Karpas-422 (cell line): ENCODE data around the gene PCGF2. TPM values are rescaled to one million over a fixed set of nuclear protein-coding genes. Genes with fewer than 3 reads are reported as not detected.
A peak's percentile ranks its signal among the peaks of the same experiment; 100 is the strongest.

Source experiments
- DNase-seq: peaks from one replicate; pipeline ENCODE4 v3.0.0-alpha.2; 2015
- H2AFZ ChIP-seq: fragments of 200-600 bp; sonication (generic); 2 replicates; pipeline ENCODE4 v1.6.1; 2014; ENCODE audit warnings: antibody characterized with exemption, low read length, mixed read lengths
- H3K27ac ChIP-seq: fragments of 200-600 bp; sonication (generic); 2 replicates; pipeline ENCODE4 v1.5.1; 2014; ENCODE audit warnings: mild to moderate bottlenecking, low read length, moderate library complexity
- H3K27me3 ChIP-seq: fragments of 200-600 bp; sonication (generic); 2 replicates; pipeline ENCODE4 v1.6.1; 2014; ENCODE audit warnings: low read length, mixed read lengths
- H3K36me3 ChIP-seq: fragments of 200-600 bp; sonication (generic); 2 replicates; pipeline ENCODE4 v1.6.1; 2014; ENCODE audit warnings: low read length, mixed read lengths; ENCODE audit not compliant: insufficient read depth
- H3K4me1 ChIP-seq: fragments of 200-600 bp; sonication (generic); 2 replicates; pipeline ENCODE4 v1.6.1; 2014; ENCODE audit warnings: mild to moderate bottlenecking, low read length, mixed read lengths
- H3K4me2 ChIP-seq: fragments of 200-600 bp; sonication (generic); 2 replicates; pipeline ENCODE4 v1.6.1; 2014; ENCODE audit warnings: low read length, low read depth, mild to moderate bottlenecking; ENCODE audit not compliant: poor library complexity, severe bottlenecking
- H3K4me3 ChIP-seq: fragments of 200-600 bp; sonication (generic); 2 replicates; pipeline ENCODE4 v1.5.1; 2014; ENCODE audit warnings: mild to moderate bottlenecking, antibody characterized with exemption, low read length, mixed read lengths
- H3K79me2 ChIP-seq: fragments of 200-600 bp; sonication (generic); 2 replicates; pipeline ENCODE4 v1.6.1; 2014; ENCODE audit warnings: mild to moderate bottlenecking, low read length, mixed read lengths
- H3K9ac ChIP-seq: fragments of 200-600 bp; sonication (generic); 2 replicates; pipeline ENCODE4 v1.6.0; 2014; ENCODE audit warnings: low read length
- H3K9me2 ChIP-seq: fragments of 200-600 bp; sonication (generic), shearing (Covaris generic); replicated peaks from 2 replicates; pipeline ENCODE4 v1.6.0; 2014; ENCODE audit warnings: mild to moderate bottlenecking, low read length, moderate library complexity; ENCODE audit not compliant: insufficient read depth
- H3K9me3 ChIP-seq: fragments of 300-700, 200-600 bp; sonication (generic); 2 replicates; pipeline ENCODE4 v1.6.1; 2014; ENCODE audit warnings: low read length, mixed read lengths
- H4K20me1 ChIP-seq: fragments of 200-600 bp; sonication (generic); 2 replicates; pipeline ENCODE4 v1.6.1; 2014; ENCODE audit warnings: mild to moderate bottlenecking, antibody characterized with exemption, low read length, low read depth; ENCODE audit not compliant: insufficient read depth
- total RNA-seq: library from RNA; depleted of rRNA; stranded (reverse); fragments of >200 nt; shearing (Covaris generic); gene quantifications from 2 replicates; pipeline ENCODE4 v1.2.3, GENCODE V29; 2014; ENCODE audit warnings: low replicate concordance

The PCGF2 gene
- total RNA-seq, 1 experiment from 2014 or later, result 0.15 TPM

DNA sequence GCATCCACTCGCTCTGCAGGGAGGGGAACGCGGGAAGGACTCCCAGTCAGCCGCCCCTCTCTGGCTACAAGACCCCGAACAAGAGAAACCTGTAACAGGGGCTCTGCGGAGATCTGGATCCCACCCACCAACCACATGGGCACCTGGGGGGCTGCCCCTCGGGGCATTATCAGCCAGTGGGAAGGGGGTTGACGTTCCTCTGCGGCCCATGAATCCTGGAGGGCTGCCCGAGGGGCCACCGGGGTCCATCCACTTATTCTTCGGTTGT is 1.8 kb upstream of the PCGF2 start:
- Histone ChIP-seq H3K36me3 (peaks cover 8% of the 10 kb centered on the region; the same call in 1 of the 2 replicates), H3K4me1 (peaks cover 74% of the 10 kb centered on the region), H4K20me1 (no peaks in the 10 kb centered on the region; the same call in 1 of the 2 replicates), H3K9me3 (no peaks in the 10 kb centered on the region), H3K27ac (no peak overlapping the region), H2AFZ (no peak overlapping the region), H3K4me2 (peak overlapping the region; percentile 99), H3K9ac (no peak overlapping the region), H3K9me2 (no peaks in the 10 kb centered on the region), H3K27me3 (no peaks in the 10 kb centered on the region), H3K4me3 (peak overlapping the region; percentile 72; the same call in 1 of the 2 replicates), H3K79me2 (peaks cover 24% of the 10 kb centered on the region)
- no peak for DNase-seq

DNA sequence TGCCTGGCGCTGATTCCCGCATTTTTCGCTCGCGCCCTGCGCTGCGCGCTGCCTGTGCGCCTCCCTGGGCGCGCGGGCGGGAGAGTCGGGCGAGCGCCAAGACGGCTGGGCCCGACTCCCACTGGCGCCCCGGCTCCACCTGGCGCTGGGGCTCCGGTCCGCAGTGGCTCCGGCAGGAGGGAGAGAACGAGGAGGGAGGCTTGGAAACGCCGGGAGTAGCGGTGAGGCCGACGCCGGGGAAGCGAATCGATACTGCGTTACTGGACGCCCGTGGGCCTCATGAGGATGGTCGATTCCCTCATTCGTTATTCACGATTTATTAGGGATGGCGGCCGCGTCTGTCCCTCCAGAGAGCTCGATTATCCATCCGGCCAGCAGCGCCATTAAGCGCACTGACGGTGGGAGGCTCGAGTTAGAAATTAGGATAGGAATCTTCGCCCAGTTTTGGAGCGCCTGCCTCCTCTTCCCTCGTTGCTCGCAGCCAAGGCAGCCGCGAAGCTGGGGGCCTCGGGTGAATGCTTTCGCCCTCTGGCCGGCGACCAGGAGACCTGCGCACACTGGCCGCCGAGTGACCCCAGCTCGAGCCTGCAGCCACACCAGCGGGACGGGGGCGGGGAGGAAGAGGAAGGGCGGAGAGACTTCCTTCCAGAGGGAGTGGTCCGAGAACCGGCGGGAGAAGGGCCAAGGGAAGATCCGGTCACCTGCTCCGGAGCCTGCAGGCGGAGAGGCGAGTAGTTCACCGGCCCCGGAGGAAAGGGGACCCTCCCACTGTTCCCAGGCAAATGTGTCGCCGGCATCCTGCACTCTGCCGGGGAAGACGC is 1.3 kb upstream of the PCGF2 start:
- Histone ChIP-seq H3K4me1 (peaks cover 71% of the 10 kb centered on the region), H3K79me2 (peaks cover 19% of the 10 kb centered on the region), H3K4me3 (0 out of 2 replicates have a peak overlapping the region, but pooled peaks have one; percentile 72), H2AFZ (no peak overlapping the region), H3K9me2 (no peaks in the 10 kb centered on the region), H3K27ac (no peak overlapping the region), H4K20me1 (no peaks in the 10 kb centered on the region; the same call in 1 of the 2 replicates), H3K27me3 (no peaks in the 10 kb centered on the region), H3K9ac (no peak overlapping the region), H3K9me3 (no peaks in the 10 kb centered on the region), H3K4me2 (peak overlapping the region; percentile 99), H3K36me3 (peaks cover 2% of the 10 kb centered on the region; the same call in 1 of the 2 replicates)
- no peak for DNase-seq

- no peaks in the 10 kb centered on the region for H3K9me3 ChIP-seq
- no peaks in the 10 kb centered on the region for H3K36me3 ChIP-seq
- no peak overlapping the region for H2AFZ ChIP-seq
- H3K79me2 ChIP-seq, result peaks cover 13% of the 10 kb centered on the region
- no peak overlapping the region for H3K4me3 ChIP-seq
- H3K27ac ChIP-seq, result no peak overlapping the region
- H3K4me1 ChIP-seq, result peaks cover 65% of the 10 kb centered on the region
- no peaks in the 10 kb centered on the region; the same call in 1 of the 2 replicates for H4K20me1 ChIP-seq
- H3K27me3 ChIP-seq, result no peaks in the 10 kb centered on the region
- peak overlapping the region; percentile 99 for H3K4me2 ChIP-seq
- no peak for DNase-seq
- no peak overlapping the region for H3K9ac ChIP-seq
- no peaks in the 10 kb centered on the region for H3K9me2 ChIP-seq
These were observed 721 bp upstream of the PCGF2 start for GRCh38 chr17:38748892-38749222.

DNA sequence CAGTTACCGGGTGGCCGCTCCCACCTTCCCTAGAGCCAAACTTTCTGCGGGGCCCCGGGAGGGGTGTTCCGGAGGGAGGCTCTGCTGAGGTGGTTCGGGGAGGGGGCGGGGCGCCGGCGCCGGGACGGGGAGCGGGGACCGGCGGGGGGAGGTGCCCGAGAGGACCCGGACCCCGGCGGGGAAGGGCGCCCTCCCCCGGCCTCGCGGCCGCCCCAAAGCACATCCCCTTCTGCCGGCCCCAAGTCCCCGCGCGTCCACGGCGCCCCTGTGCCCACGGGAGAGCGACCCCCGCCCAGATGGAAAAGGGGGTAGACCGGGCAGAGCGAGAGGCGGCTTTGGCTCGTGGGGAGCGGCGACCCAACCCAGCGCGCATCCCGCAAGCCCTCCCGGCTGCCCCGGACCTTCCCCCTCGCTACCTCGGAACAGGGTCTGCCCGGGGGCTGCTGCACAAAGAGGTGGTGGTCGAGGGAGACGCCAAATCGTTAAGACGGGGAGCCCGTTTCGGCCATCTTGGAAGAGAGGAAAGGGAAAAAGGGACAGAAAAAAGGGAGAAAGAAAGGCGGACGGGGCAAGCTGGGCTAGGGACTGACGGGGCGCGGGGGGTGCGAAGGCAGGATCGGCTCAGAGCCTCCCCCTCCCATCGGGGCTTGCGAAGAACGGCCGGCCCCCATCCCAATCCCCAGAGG is 530 bp downstream of the PCGF2 start:
- Histone ChIP-seq H4K20me1 (no peaks in the 10 kb centered on the region), H2AFZ (peak overlapping the region; percentile 58; the same call in 1 of the 2 replicates), H3K27me3 (no peaks in the 10 kb centered on the region), H3K4me1 (peaks cover 61% of the 10 kb centered on the region), H3K27ac (no peak overlapping the region), H3K79me2 (peaks cover under 1% of the 10 kb centered on the region), H3K36me3 (no peaks in the 10 kb centered on the region), H3K4me3 (peak overlapping the region; percentile 74), H3K9ac (peak overlapping the region; percentile 75), H3K9me2 (no peaks in the 10 kb centered on the region), H3K9me3 (no peaks in the 10 kb centered on the region), H3K4me2 (peak overlapping the region; percentile 89)
- DNase-seq, result peak; percentile 59

DNA sequence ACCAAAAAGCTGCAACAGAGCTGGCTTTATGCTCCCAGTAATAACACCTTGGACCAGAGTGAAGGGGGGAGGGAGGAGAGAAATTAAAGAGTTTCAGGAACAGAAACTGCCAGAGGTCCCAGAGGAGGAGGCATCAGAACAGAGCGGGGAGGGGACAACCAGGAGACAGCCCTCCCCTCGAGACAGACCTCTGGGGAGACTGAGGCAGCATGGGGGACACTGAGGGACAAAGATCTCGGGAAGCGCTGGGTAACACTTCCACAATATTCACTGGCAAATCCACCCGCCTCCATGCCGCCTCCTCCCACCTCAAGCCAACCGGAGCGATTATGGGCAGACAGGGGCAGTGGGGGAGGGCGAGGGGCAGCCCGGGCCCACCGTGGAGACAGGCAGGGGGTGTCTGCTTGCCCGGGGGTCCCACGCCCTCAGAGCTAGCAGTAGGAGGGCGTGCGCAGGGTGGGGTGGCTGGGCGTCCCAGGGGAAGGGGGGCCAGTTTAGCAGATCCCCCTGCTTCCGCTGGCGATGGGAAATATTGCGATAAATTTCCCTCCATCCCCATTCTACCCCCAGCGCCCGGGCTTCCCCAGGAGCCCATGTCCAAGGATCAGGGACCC is 1.2 kb downstream of the PCGF2 start:
- Histone ChIP-seq H3K4me3 (peak overlapping the region; percentile 74), H2AFZ (peak overlapping the region; percentile 58; the same call in 1 of the 2 replicates), H4K20me1 (no peaks in the 10 kb centered on the region), H3K4me1 (peaks cover 58% of the 10 kb centered on the region), H3K9ac (peak overlapping the region; percentile 75), H3K27me3 (no peaks in the 10 kb centered on the region), H3K9me3 (no peaks in the 10 kb centered on the region), H3K9me2 (no peaks in the 10 kb centered on the region), H3K79me2 (no peaks in the 10 kb centered on the region), H3K27ac (no peak overlapping the region), H3K4me2 (peak overlapping the region; percentile 89), H3K36me3 (no peaks in the 10 kb centered on the region)
- peak; percentile 83 for DNase-seq

GRCh38 chr17:38746004-38746848 is 1.9 kb downstream of the PCGF2 start:
- H3K9me3 ChIP-seq, result no peaks in the 10 kb centered on the region
- peak overlapping the region; percentile 75 for H3K9ac ChIP-seq
- peak overlapping the region; percentile 89 for H3K4me2 ChIP-seq
- H3K27me3 ChIP-seq, result no peaks in the 10 kb centered on the region
- no peaks in the 10 kb centered on the region for H3K36me3 ChIP-seq
- peaks cover 53% of the 10 kb centered on the region for H3K4me1 ChIP-seq
- H2AFZ ChIP-seq, result no peak overlapping the region
- H3K4me3 ChIP-seq, result peak overlapping the region; percentile 74
- H3K9me2 ChIP-seq, result no peaks in the 10 kb centered on the region
- H3K27ac ChIP-seq, result no peak overlapping the region
- no peaks in the 10 kb centered on the region for H4K20me1 ChIP-seq
- DNase-seq, result peak; percentile 68
- no peaks in the 10 kb centered on the region for H3K79me2 ChIP-seq

DNA sequence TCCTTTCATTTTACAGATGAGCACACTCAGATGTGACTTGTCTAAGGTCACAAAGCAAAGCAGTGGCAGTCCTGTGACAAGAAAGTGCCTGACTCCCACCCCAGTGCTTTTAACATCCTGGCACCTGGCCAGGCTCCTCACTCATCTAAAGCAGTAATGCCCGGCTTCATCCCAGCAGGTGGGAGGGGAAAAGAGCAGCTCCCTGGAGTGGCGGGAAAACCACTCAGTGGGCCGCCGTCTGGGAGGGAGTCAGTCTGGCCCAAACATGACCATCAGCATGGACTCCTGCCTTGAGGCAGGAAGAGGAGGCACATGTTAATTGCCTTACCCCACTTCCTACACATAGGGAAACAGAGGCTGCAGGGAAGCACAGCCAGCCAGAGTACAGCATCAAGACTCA is 2.6 kb downstream of the PCGF2 start:
- Histone ChIP-seq H3K9ac (no peak overlapping the region; the same call in 1 of the 2 replicates), H3K4me2 (peak overlapping the region; percentile 89), H3K27me3 (no peaks in the 10 kb centered on the region)

More for the DNA sequence above, 2.6 kb downstream of the PCGF2 start:
- Histone ChIP-seq H2AFZ (no peak overlapping the region), H4K20me1 (no peaks in the 10 kb centered on the region), H3K4me1 (peaks cover 46% of the 10 kb centered on the region), H3K27ac (no peak overlapping the region), H3K9me3 (no peaks in the 10 kb centered on the region), H3K9me2 (no peaks in the 10 kb centered on the region), H3K4me3 (no peak overlapping the region; the same call in 1 of the 2 replicates), H3K36me3 (no peaks in the 10 kb centered on the region), H3K79me2 (no peaks in the 10 kb centered on the region)
- no peak for DNase-seq
